Suprapubic skin (tissue), 4 donors: ENCODE measurements around the gene SREBF1. TPM values are rescaled to one million over a fixed set of nuclear protein-coding genes. Genes with fewer than 3 reads are reported as not detected.

ENCODE experiments used
- DNase-seq, 2 donors: peaks; one replicate each; pipeline ENCODE4 v3.0.0-alpha.2; 2019; ENCODE audit warnings: low spot score in 2 of 2
- H3K27ac ChIP-seq: fragments of 200-600 bp; sonication (generic); one replicate; pipeline ENCODE4 v1.5.1; 2019
- H3K27me3 ChIP-seq: fragments of 200-600 bp; sonication (generic); one replicate; pipeline ENCODE4 v1.5.1; 2019
- H3K36me3 ChIP-seq: fragments of 200-600 bp; sonication (generic); one replicate; pipeline ENCODE4 v1.5.1; 2019
- H3K4me1 ChIP-seq: fragments of 200-600 bp; sonication (generic); one replicate; pipeline ENCODE4 v1.5.1; 2019
- H3K4me3 ChIP-seq: fragments of 200-600 bp; sonication (generic); one replicate; pipeline ENCODE4 v1.5.1; 2019; ENCODE audit warnings: mild to moderate bottlenecking
- H3K9me3 ChIP-seq: fragments of 200-600 bp; sonication (generic); one replicate; pipeline ENCODE4 v1.5.1; 2019
- CTCF ChIP-seq, 2 donors: fragments of 200-600 bp in 1 of 2; fragments of 450-650 bp in 1 of 2; sonication (generic) in 1 of 2; IDR thresholded peaks; one replicate each; pipeline ENCODE4 v1.5.1; 2016 to 2019; ENCODE audit warnings: antibody characterized with exemption in 2 of 2, mild to moderate bottlenecking in 1 of 2, moderate library complexity in 1 of 2
- EP300 ChIP-seq: sonication (generic); formaldehyde crosslinking; IDR thresholded peaks from one replicate; pipeline ENCODE4 v1.6.1; 2017; ENCODE audit warnings: antibody characterized with exemption
- POLR2A ChIP-seq, 2 donors: fragments of 450-650 bp; IDR thresholded peaks; one replicate each; pipeline ENCODE4 v1.6.1; 2017; ENCODE audit warnings: antibody characterized with exemption in 2 of 2, mild to moderate bottlenecking in 2 of 2, moderate library complexity in 2 of 2
- POLR2AphosphoS5 ChIP-seq, 3 donors: sonication (generic); formaldehyde crosslinking; IDR thresholded peaks; one replicate each; pipeline ENCODE4 v1.6.1; 2017; ENCODE audit warnings: antibody characterized with exemption in 3 of 3
- WGBS: methylation state at CpG from one replicate; pipeline ENCODE4 v1.1.5; 2018; 5-methylcytosine and 5-hydroxymethylcytosine counted together
- total RNA-seq, 4 donors: library from RNA; depleted of rRNA; stranded (reverse); fragments of >200 nt; gene quantifications; one replicate each; pipeline ENCODE4 v1.1.0, GENCODE V29; 2016

The SREBF1 gene
- total RNA-seq, 4 donors from 2014 or later: 78.1 to 124 (median 91.7) TPM

DNA sequence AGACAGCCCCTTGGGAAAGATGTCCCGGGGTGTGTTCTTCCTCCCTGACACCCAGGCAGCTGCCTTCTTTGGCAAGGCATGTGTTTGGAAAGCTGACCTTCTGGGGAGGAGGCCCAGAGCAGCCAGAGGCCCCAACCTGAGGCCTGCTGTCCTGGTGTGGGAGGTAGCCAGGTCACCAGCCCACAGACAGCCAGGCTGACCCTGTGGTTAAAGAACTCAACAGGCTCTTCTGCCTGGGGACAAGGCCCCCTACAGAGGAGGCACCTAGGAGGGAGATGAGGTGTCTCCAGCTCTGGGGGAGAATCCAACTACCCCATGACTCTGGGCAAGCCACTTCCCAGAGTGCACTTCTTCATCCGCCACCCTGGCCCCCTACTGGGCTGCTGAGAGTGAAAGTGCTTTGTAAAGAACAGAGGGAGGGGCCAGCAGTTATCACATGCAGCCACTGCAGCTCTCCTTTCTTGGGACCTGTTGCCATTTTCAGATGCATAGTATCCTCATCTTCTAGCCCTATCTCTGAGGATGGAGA lies 13.1 kb upstream of the SREBF1 start:
- H3K27ac ChIP-seq: peak overlapping the region; percentile 84
- H3K36me3 ChIP-seq: peaks cover 32% of the 10 kb centered on the region
- no peak overlapping the region for H3K4me3 ChIP-seq
- no peaks in the 10 kb centered on the region for H3K27me3 ChIP-seq
- H3K9me3 ChIP-seq: no peaks in the 10 kb centered on the region
- DNase-seq: no peak
- 48% methylated on average over 2 of the region's 2 CpGs for WGBS
- TF ChIP-seq EP300 (no peak), CTCF (IDR thresholded peaks at IDR 0.05) (no peak), POLR2A (IDR thresholded peaks at IDR 0.05) (no peak), POLR2AphosphoS5 (IDR thresholded peaks at IDR 0.05) (no peak)
- H3K4me1 ChIP-seq: peaks cover 48% of the 10 kb centered on the region

DNA sequence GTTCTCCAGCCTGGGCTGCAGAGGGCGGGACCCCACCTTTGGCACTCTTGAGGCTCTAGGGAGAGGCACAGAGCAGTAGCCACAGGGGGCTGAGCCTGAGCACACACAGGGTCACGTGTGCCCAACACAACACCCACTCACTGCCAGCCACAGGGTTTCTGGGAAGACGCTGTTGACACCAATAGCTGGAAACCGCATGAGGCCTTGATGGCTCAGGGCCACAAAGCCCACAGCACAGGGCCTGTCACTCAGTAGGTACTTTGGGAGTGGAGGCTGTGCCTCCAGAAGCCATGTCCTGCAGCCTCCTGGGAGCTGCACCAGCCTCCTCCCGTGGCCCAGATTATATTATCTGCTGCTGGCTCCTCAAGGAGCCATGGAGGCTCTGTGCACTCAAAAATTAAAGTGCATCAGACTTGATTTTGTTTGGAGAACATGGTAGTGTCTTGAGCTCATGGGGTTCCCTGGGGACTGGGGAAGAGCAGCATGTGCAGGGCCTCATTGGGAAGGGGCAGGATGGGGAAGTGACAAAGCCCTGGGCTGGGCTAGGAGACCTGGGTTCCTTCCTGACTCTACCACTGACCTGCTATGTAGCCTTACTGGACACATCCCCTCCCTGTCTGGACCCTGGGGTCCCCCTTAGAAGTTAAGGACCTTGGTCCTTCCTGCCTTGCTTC lies 12.5 kb upstream of the SREBF1 start:
- no peak for DNase-seq
- H3K27ac ChIP-seq: peak overlapping the region; percentile 84

DNA sequence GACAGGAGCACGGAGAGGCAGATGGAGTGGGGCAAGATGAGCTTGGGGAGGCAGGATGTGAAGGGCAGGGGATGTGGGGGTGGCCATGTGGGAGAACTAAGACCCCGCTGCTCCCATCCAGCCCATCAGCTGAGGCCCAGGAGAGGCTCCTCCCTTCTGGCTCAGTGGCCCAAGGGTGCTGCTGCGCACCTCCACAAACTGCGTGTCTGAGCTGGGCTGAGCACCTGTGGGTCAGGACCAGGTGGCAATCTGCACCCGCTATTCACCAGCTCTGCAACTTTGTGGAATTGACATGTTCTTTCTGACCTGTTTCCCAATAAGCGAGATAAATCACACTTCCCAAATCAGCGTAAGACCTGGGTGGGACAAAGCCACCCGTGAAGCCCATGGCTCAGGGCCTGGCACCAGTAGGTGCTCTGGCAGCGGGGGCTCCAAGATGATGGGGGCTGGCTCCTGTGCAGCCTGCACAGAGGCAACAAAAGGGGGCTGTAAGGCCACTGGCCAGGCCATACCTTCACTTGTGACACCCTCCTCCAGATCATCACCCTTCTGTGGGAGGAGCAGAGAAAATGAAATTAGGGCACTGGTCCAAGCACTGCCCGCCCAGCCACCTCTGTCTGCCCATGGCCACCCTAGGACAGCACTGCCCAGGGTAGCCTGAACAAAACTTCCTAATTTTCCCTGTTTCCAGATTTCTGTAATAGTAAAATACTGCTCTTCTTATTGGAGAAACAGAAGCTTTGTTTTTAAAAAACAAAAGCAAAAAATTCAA lies 11.7 kb upstream of the SREBF1 start:
- no peak overlapping the region for H3K4me3 ChIP-seq
- no peaks in the 10 kb centered on the region for H3K9me3 ChIP-seq
- H3K4me1 ChIP-seq: peaks cover 39% of the 10 kb centered on the region
- WGBS: 83% methylated on average over 10 of the region's 10 CpGs
- TF ChIP-seq POLR2AphosphoS5 (IDR thresholded peaks at IDR 0.05) (no peak), POLR2A (IDR thresholded peaks at IDR 0.05) (no peak), CTCF (IDR thresholded peaks at IDR 0.05) (no peak), EP300 (no peak)
- peaks cover 32% of the 10 kb centered on the region for H3K36me3 ChIP-seq
- no peak for DNase-seq
- peak overlapping the region; percentile 84 for H3K27ac ChIP-seq
- H3K27me3 ChIP-seq: no peaks in the 10 kb centered on the region

More for the DNA sequence above, 12.5 kb upstream of the SREBF1 start:
- H3K4me3 ChIP-seq: no peak overlapping the region
- no peaks in the 10 kb centered on the region for H3K9me3 ChIP-seq
- H3K36me3 ChIP-seq: peaks cover 32% of the 10 kb centered on the region
- H3K4me1 ChIP-seq: peaks cover 45% of the 10 kb centered on the region
- H3K27me3 ChIP-seq: no peaks in the 10 kb centered on the region
- TF ChIP-seq POLR2AphosphoS5 (IDR thresholded peaks at IDR 0.05): peak in 2 of 3 donors; percentile 10 to 64
- TF ChIP-seq EP300: no peak
- WGBS: 3% methylated on average over 2 of the region's 5 CpGs

- H3K27ac ChIP-seq: peak overlapping the region; percentile 84
- DNase-seq: no peak
- no peaks in the 10 kb centered on the region for H3K27me3 ChIP-seq
- WGBS: 71% methylated on average over 4 of the region's 5 CpGs
- H3K4me3 ChIP-seq: no peak overlapping the region
- H3K4me1 ChIP-seq: peaks cover 44% of the 10 kb centered on the region
- peaks cover 29% of the 10 kb centered on the region for H3K36me3 ChIP-seq
- TF ChIP-seq POLR2AphosphoS5 (IDR thresholded peaks at IDR 0.05) (no peak), CTCF (IDR thresholded peaks at IDR 0.05) (no peak), EP300 (no peak), POLR2A (IDR thresholded peaks at IDR 0.05) (no peak)
- no peaks in the 10 kb centered on the region for H3K9me3 ChIP-seq
These were observed 10.9 kb upstream of the SREBF1 start for GRCh38 chr17:17847726-17848125.

- Histone ChIP-seq H3K27me3 (no peaks in the 10 kb centered on the region), H3K36me3 (peaks cover 27% of the 10 kb centered on the region), H3K4me1 (peaks cover 49% of the 10 kb centered on the region), H3K27ac (no peak overlapping the region), H3K9me3 (no peaks in the 10 kb centered on the region), H3K4me3 (no peak overlapping the region)
- 77% methylated on average over 16 of the region's 17 CpGs for WGBS
- TF ChIP-seq POLR2AphosphoS5 (IDR thresholded peaks at IDR 0.05): no peak
- TF ChIP-seq CTCF (IDR thresholded peaks at IDR 0.05): no peak
- TF ChIP-seq EP300: no peak
- no peak for TF ChIP-seq POLR2A (IDR thresholded peaks at IDR 0.05)
- no peak for DNase-seq
These were observed 10.4 kb upstream of the SREBF1 start for GRCh38 chr17:17847118-17847689.
